SU-DHL-6 (cell line): ENCODE data around the gene POLR2C.
"Not testable (repeated sequence)": the region's sequence is repeated elsewhere in the genome, so short reads cannot be mapped to it uniquely, and the experiment has no call there.

ENCODE experiments used
- H2AFZ ChIP-seq: fragments of 200-600 bp; sonication (generic); 2 replicates; pipeline ENCODE4 v1.6.1; 2014; ENCODE audit warnings: low read depth, mild to moderate bottlenecking, moderate library complexity, mixed read lengths, antibody characterized with exemption, low read length; ENCODE audit not compliant: severe bottlenecking
- H3F3A ChIP-seq: fragments of 200-600 bp; shearing (Covaris generic); 2 replicates; pipeline ENCODE4 v1.6.0; 2016; ENCODE audit warnings: antibody characterized with exemption, mild to moderate bottlenecking; ENCODE audit not compliant: insufficient read depth
- H3K27ac ChIP-seq: fragments of 200-600 bp; sonication (generic); 2 replicates; pipeline ENCODE4 v1.5.1; 2016; ENCODE audit warnings: low read depth, mild to moderate bottlenecking, low read length, moderate library complexity, mixed read lengths
- H3K27me3 ChIP-seq: fragments of 200-600 bp; sonication (generic), shearing (Covaris generic); 2 replicates; pipeline ENCODE4 v1.6.0; 2014; ENCODE audit warnings: mild to moderate bottlenecking, low read length
- H3K36me3 ChIP-seq: fragments of 200-600 bp; sonication (generic); 2 replicates; pipeline ENCODE4 v1.6.1; 2014; ENCODE audit warnings: mild to moderate bottlenecking, low read length, mixed read lengths
- H3K4me2 ChIP-seq: fragments of 300-600, 200-600 bp; shearing (Covaris generic), sonication (generic); 2 replicates; pipeline ENCODE4 v1.6.0; 2014; ENCODE audit warnings: low read length, low read depth, mild to moderate bottlenecking; ENCODE audit not compliant: poor library complexity, severe bottlenecking
- H3K4me3 ChIP-seq: fragments of 200-600 bp; sonication (generic); 2 replicates; pipeline ENCODE4 v1.5.1; 2014; ENCODE audit warnings: antibody characterized with exemption, low read length, mild to moderate bottlenecking, mixed read lengths; ENCODE audit not compliant: insufficient read depth, poor library complexity, severe bottlenecking
- H3K79me2 ChIP-seq: fragments of 200-600 bp; sonication (generic); 2 replicates; pipeline ENCODE4 v1.6.1; 2014; ENCODE audit warnings: mild to moderate bottlenecking, low read length, moderate library complexity; ENCODE audit not compliant: insufficient read depth
- H3K9ac ChIP-seq: fragments of 200-600 bp; sonication (generic); 2 replicates; pipeline ENCODE4 v1.7.0; 2014; ENCODE audit warnings: mild to moderate bottlenecking, low read length
- H3K9me2 ChIP-seq: fragments of 200-600 bp; sonication (generic); replicated peaks from 2 replicates; pipeline ENCODE4 v1.6.1; 2014; ENCODE audit warnings: low read length; ENCODE audit not compliant: insufficient read depth
- H3K9me3 ChIP-seq: fragments of 200-600 bp; sonication (generic); 2 replicates; pipeline ENCODE4 v1.6.1; 2014; ENCODE audit warnings: low read length, mixed read lengths; ENCODE audit not compliant: insufficient read depth
- H4K20me1 ChIP-seq: fragments of 200-600 bp; sonication (generic); 2 replicates; pipeline ENCODE4 v1.6.1; 2014; ENCODE audit warnings: low read depth, mild to moderate bottlenecking, antibody characterized with exemption, low read length, moderate library complexity, mixed read lengths
- CTCF ChIP-seq: fragments of 200-600 bp; sonication (generic); IDR thresholded peaks from one replicate; pipeline ENCODE4 v1.5.1; 2017; ENCODE audit warnings: antibody characterized with exemption, mild to moderate bottlenecking, low read length, moderate library complexity; ENCODE audit not compliant: insufficient read depth, poor library complexity, severe bottlenecking
- EZH2phosphoT487 ChIP-seq: fragments of 200-600 bp; sonication (generic), shearing (Covaris generic); conservative IDR thresholded peaks from 2 replicates; pipeline ENCODE4 v1.6.1; 2018; ENCODE audit warnings: mild to moderate bottlenecking, antibody characterized with exemption, low read length, moderate library complexity, mixed read lengths

Gene POLR2C

GRCh38 chr16:57435838-57436237 is 26.6 kb upstream of the POLR2C start:
- Histone ChIP-seq H3K79me2 (peaks cover 2% of the 10 kb centered on the region; the same call in 1 of the 2 replicates), H3K9ac (no peak overlapping the region), H3K9me2 (no peaks in the 10 kb centered on the region), H3K36me3 (peaks cover 30% of the 10 kb centered on the region), H2AFZ (no peak overlapping the region), H3K4me2 (no peak overlapping the region), H4K20me1 (no peaks in the 10 kb centered on the region), H3K4me3 (no peak overlapping the region), H3K27me3 (no peaks in the 10 kb centered on the region), H3F3A (no peaks in the 10 kb centered on the region; the same call in 1 of the 2 replicates), H3K9me3 (peaks cover 4% of the 10 kb centered on the region), H3K27ac (no peak overlapping the region)
- TF ChIP-seq CTCF (no peak), EZH2phosphoT487 (no peak)

- H3K27me3 ChIP-seq, H3K9ac ChIP-seq, H4K20me1 ChIP-seq, H3K27ac ChIP-seq, H3K9me2 ChIP-seq, H3F3A ChIP-seq, H2AFZ ChIP-seq, H3K9me3 ChIP-seq, H3K4me3 ChIP-seq, H3K4me2 ChIP-seq: not testable (repeated sequence)
- Histone ChIP-seq H3K79me2 (peaks cover 35% of the 10 kb centered on the region), H3K36me3 (peaks cover 30% of the 10 kb centered on the region)
These were observed 22.5 kb upstream of the POLR2C start for GRCh38 chr16:57439947-57440346.

- not testable (repeated sequence) for H2AFZ ChIP-seq, H3K4me3 ChIP-seq, H3K9me3 ChIP-seq, H3K9me2 ChIP-seq, H3K4me2 ChIP-seq, H3K9ac ChIP-seq, H3K27ac ChIP-seq, H4K20me1 ChIP-seq, H3F3A ChIP-seq, H3K27me3 ChIP-seq
- Histone ChIP-seq H3K79me2 (peaks cover 40% of the 10 kb centered on the region), H3K36me3 (peaks cover 30% of the 10 kb centered on the region)
These were observed 21.9 kb upstream of the POLR2C start for GRCh38 chr16:57440551-57440950.

- H3K36me3 ChIP-seq: peaks cover 19% of the 10 kb centered on the region
- 0 out of 2 replicates have a peak, but pooled peaks cover 6% of the 10 kb centered on the region for H3F3A ChIP-seq
- no peaks in the 10 kb centered on the region for H4K20me1 ChIP-seq
- H3K9ac ChIP-seq: no peak overlapping the region
- no peak overlapping the region for H3K4me2 ChIP-seq
- H3K27me3 ChIP-seq: no peaks in the 10 kb centered on the region
- no peak overlapping the region for H3K27ac ChIP-seq
- peaks cover 7% of the 10 kb centered on the region for H3K9me3 ChIP-seq
- H3K79me2 ChIP-seq: peaks cover 61% of the 10 kb centered on the region
- TF ChIP-seq EZH2phosphoT487: no peak
- TF ChIP-seq CTCF: no peak
- no peaks in the 10 kb centered on the region for H3K9me2 ChIP-seq
- H2AFZ ChIP-seq: no peak overlapping the region
- no peak overlapping the region for H3K4me3 ChIP-seq
These were observed 17.8 kb upstream of the POLR2C start for GRCh38 chr16:57444711-57445110.
